HG02973 (cell line): ENCODE measurements around the gene SPRR3.
"Not testable (repeated sequence)": the region's sequence is repeated elsewhere in the genome, so short reads cannot be mapped to it uniquely, and the experiment has no call there.

Experiments
- ATAC-seq: cut with Tn5 transposase; IDR thresholded peaks from one replicate; pipeline ENCODE4 v1.9.1; 2021; ENCODE audit warnings: moderate library complexity; ENCODE audit not compliant: unreplicated experiment

The SPRR3 gene

GRCh38 chr1:152983234-152983633, 18.3 kb upstream of the SPRR3 start:
- no peak for ATAC-seq

GRCh38 chr1:152983743-152984142, 17.8 kb upstream of the SPRR3 start, which contains the start of gene SPRR1A:
SPRR1A (plus strand) TSS chr1:152984081; CDS start chr1:152985231, 1,150 bp downstream.
- ATAC-seq, result no peak

GRCh38 chr1:152986578-152986977, 15.0 kb upstream of the SPRR3 start:
- ATAC-seq, result no peak

GRCh38 chr1:152993186-152993585, 8.4 kb upstream of the SPRR3 start:
- no peak for ATAC-seq

GRCh38 chr1:152995842-152996241, 5.7 kb upstream of the SPRR3 start:
- ATAC-seq, result no peak

- ATAC-seq, result no peak
Measured at GRCh38 chr1:152996633-152997400, 4.7 kb upstream of the SPRR3 start.

- ATAC-seq, result no peak
Measured at GRCh38 chr1:152997901-152998300, 3.6 kb upstream of the SPRR3 start.

- no peak for ATAC-seq
Measured at GRCh38 chr1:152998476-152998875, 3.1 kb upstream of the SPRR3 start.

GRCh38 chr1:152999818-153000217, 1.7 kb upstream of the SPRR3 start:
- ATAC-seq, result no peak

GRCh38 chr1:153000294-153000693, 1.3 kb upstream of the SPRR3 start:
- ATAC-seq, result no peak

GRCh38 chr1:153011235-153011758, 9.7 kb downstream of the SPRR3 start:
- ATAC-seq, result not testable (repeated sequence)

GRCh38 chr1:153021829-153022228, 20.3 kb downstream of the SPRR3 start:
- not testable (repeated sequence) for ATAC-seq

- ATAC-seq, result not testable (repeated sequence)
Measured at GRCh38 chr1:153022340-153022739, 20.8 kb downstream of the SPRR3 start.

GRCh38 chr1:153023109-153023508, 21.6 kb downstream of the SPRR3 start:
- no peak for ATAC-seq

GRCh38 chr1:153024413-153024812, 22.9 kb downstream of the SPRR3 start:
- ATAC-seq, result no peak

- ATAC-seq, result no peak
Measured at GRCh38 chr1:153025797-153026196, 24.2 kb downstream of the SPRR3 start.

GRCh38 chr1:153028766-153029165, 27.2 kb downstream of the SPRR3 start:
- no peak for ATAC-seq

- ATAC-seq, result no peak
Measured at GRCh38 chr1:153030895-153031294, 29.3 kb downstream of the SPRR3 start, which contains the start of gene SPRR1B. SPRR1B (plus strand) TSS chr1:153031203; CDS start chr1:153032346, 1,143 bp downstream.

GRCh38 chr1:153032073-153032472, 30.5 kb downstream of the SPRR3 start:
- ATAC-seq, result no peak

- ATAC-seq, result no peak
Measured at GRCh38 chr1:153032677-153033308, 31.2 kb downstream of the SPRR3 start.

- ATAC-seq, result no peak
Measured at GRCh38 chr1:153035211-153035610, 33.7 kb downstream of the SPRR3 start.
